Stimulated activated effector memory CD8-positive, alpha-beta T cell treated with anti-CD3 and anti-CD28 coated beads, Interleukin-12 subunit alpha, Interleukin-12 subunit beta, amount 100 ng/mL, for 72 hours (primary cell): Measurements from ENCODE around the gene PTH2.

Source experiments
- ATAC-seq: fragments of 150-1000 bp; cut with Tn5 transposase; 2 replicates; pipeline ENCODE4 v1.10.0; 2021
- DNase-seq, 2 donors: peaks; one replicate each; pipeline ENCODE4 v3.0.0; 2021 to 2022; ENCODE audit warnings: low spot score in 2 of 2
- H3K27ac Mint-ChIP-seq: one replicate; pipeline ENCODE4 v1.8.0; 2022; ENCODE audit warnings: mild to moderate bottlenecking, mixed read lengths
- H3K36me3 Mint-ChIP-seq: one replicate; pipeline ENCODE4 v1.8.0; 2022; ENCODE audit warnings: mild to moderate bottlenecking, mixed read lengths
- H3K4me1 Mint-ChIP-seq: one replicate; pipeline ENCODE4 v1.8.0; 2022; ENCODE audit warnings: mixed read lengths
- H3K4me3 Mint-ChIP-seq: one replicate; pipeline ENCODE4 v1.8.0; 2022; ENCODE audit warnings: mild to moderate bottlenecking, mixed read lengths
- H3K9me3 Mint-ChIP-seq: one replicate; pipeline ENCODE4 v1.8.0; 2022; ENCODE audit warnings: mixed read lengths

The PTH2 gene

DNA sequence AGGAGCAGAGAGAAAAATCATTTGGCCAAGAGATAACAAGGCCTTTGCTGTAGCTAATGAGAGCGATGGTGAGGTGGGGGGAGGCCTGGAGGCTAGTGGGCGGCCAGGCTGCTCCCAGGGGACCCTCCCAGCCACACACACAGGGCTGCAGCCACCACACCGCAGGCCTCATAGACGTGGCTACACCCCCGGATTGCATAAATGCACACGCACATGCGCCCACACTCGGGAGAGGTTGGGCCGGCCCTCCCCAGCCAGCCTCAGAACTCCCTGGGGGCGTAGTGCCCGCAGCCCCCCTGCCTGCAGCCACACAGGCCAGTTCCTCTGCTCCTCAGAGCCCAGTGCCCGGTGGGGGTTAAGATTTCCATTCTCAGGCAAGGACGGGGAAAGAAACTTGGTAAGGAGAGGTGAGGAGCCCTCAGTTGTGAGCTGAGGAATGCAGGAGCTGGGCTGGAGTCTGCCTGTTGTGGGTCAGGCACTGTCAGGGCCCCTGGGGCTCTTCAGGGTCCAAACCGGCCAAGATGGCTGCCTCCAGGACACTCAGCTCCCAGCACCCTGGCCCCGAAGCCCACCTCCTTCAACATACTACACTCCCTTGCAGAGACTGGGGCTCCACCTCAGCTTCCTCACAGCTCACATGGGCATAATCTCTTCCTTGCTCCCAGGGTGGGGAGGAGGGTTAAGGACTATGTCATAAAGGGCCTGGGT, 8.0 kb downstream of the PTH2 start:
- ATAC-seq = no peak
- no peaks in the 10 kb centered on the region for H3K9me3 Mint-ChIP-seq
- H3K4me1 Mint-ChIP-seq = peaks cover 12% of the 10 kb centered on the region
- no peaks in the 10 kb centered on the region for H3K36me3 Mint-ChIP-seq
- no peak for DNase-seq
- H3K4me3 Mint-ChIP-seq = no peak overlapping the region
- no peak overlapping the region for H3K27ac Mint-ChIP-seq

- H3K4me1 Mint-ChIP-seq = peaks cover 21% of the 10 kb centered on the region
- H3K4me3 Mint-ChIP-seq = no peak overlapping the region
- DNase-seq = no peak
- no peaks in the 10 kb centered on the region for H3K9me3 Mint-ChIP-seq
- no peaks in the 10 kb centered on the region for H3K36me3 Mint-ChIP-seq
- no peak for ATAC-seq
- H3K27ac Mint-ChIP-seq = no peak overlapping the region
Observed at GRCh38 chr19:49414256-49414655, 9.0 kb downstream of the PTH2 start.

DNA sequence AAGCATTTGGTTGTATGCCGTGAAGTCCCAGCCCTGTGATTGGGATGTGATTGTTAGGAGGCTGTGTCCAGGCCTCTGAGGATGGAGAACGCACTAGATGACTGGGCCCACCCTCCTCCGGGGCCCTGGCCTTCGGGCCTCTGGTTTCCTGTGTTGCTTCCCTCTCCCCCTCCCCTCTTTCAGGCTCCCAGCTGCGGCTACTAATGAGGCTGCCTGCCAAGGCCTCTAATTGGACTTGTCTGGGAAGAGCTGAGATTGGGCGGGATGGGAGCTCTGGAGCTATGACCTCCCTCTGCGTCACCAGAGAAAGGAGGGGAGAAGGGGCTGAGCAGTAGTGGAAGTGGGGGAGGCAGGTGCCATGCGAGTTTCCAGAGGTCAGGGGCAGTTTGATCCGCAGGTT, 9.9 kb downstream of the PTH2 start:
- no peaks in the 10 kb centered on the region for H3K36me3 Mint-ChIP-seq
- peaks cover 30% of the 10 kb centered on the region for H3K4me1 Mint-ChIP-seq
- H3K9me3 Mint-ChIP-seq = no peaks in the 10 kb centered on the region
- no peak overlapping the region for H3K4me3 Mint-ChIP-seq
- DNase-seq (no peak), ATAC-seq (no peak)
- peak overlapping the region; percentile 29 for H3K27ac Mint-ChIP-seq

DNA sequence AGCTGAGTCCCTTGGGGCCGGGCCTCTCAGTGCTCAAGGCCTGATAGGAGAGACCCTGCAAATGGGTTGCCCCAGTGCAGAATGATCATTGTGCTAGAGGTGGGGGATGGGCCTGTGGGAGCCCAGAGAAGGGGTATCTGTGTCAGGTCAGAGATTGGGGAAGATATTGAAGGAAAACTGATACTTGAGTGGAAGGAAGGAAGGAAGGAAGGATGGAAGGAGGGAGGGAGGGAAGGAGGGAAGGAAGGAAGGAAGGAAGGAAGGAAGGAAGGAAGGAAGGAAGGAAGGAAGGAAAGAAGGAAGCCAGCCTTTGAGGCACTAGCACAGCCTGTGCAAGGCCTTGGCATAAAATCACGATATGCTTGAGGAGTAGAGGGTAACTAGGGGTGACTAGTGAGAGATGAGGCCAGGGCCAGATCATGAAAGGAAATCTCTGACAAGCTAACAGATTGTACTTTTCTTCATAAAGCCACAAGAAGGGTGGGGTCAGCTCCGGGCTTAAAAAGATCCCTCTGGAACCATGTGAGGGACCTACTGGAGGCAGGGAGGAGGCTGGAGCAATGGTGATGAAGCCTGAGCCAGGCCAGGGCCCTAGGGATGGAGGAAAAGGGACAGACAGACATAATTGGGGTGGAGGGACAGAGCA, 11.4 kb downstream of the PTH2 start:
- H3K4me3 Mint-ChIP-seq = no peak overlapping the region

GRCh38 chr19:49409441-49410029, 13.7 kb downstream of the PTH2 start:
- H3K27ac Mint-ChIP-seq = peak overlapping the region; percentile 86
- peak; percentile 63 for ATAC-seq
- H3K4me3 Mint-ChIP-seq = peak overlapping the region; percentile 41
- H3K36me3 Mint-ChIP-seq = no peaks in the 10 kb centered on the region
- H3K9me3 Mint-ChIP-seq = no peaks in the 10 kb centered on the region
- H3K4me1 Mint-ChIP-seq = peaks cover 41% of the 10 kb centered on the region
- DNase-seq = no peak

More for the DNA sequence above, 11.4 kb downstream of the PTH2 start:
- Mint-ChIP-seq H3K27ac (peak overlapping the region; percentile 61), H3K4me1 (peaks cover 41% of the 10 kb centered on the region), H3K36me3 (no peaks in the 10 kb centered on the region), H3K9me3 (no peaks in the 10 kb centered on the region)
- ATAC-seq (no peak), DNase-seq (no peak)

DNA sequence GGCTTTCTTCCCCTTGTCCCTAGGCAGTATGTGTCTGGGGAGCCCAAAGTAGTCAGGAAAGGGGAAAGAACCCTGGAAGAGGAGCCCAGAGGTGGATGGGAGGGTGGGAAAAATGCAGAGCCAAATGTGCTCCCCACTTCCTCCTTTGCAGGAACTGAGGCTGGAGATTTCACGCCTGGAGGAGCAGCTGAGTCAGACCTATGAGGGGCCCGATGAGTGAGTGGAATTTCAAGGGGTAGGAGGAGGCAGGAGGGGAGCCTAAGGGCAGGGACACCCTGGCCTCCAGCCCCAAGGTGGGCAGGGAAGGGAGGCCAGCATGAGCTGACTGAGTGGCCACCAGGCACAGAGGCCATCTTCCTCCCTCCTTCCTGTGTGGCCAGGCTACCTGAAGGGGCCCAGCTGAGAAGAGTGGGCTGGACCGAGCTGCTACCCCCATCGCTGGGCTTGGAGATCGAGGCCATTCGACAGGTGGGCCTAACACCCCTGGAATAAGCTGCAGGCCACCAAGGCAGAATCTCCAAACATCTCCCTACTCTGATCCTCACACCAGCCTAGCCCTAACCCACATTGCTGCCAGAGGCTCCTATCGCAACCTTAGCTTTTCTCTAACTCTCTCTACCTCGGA, 14.3 kb downstream of the PTH2 start:
- no peak for ATAC-seq
- H3K9me3 Mint-ChIP-seq = no peaks in the 10 kb centered on the region
- H3K4me1 Mint-ChIP-seq = peaks cover 41% of the 10 kb centered on the region
- no peak for DNase-seq
- H3K4me3 Mint-ChIP-seq = peak overlapping the region; percentile 41
- H3K27ac Mint-ChIP-seq = peak overlapping the region; percentile 86
- no peaks in the 10 kb centered on the region for H3K36me3 Mint-ChIP-seq

- Mint-ChIP-seq H3K4me3 (no peak overlapping the region), H3K27ac (no peak overlapping the region), H3K9me3 (no peaks in the 10 kb centered on the region), H3K36me3 (no peaks in the 10 kb centered on the region), H3K4me1 (peaks cover 41% of the 10 kb centered on the region)
- peak; percentile 31 for ATAC-seq
- no peak for DNase-seq
Observed at GRCh38 chr19:49407482-49408015, 15.7 kb downstream of the PTH2 start.

DNA sequence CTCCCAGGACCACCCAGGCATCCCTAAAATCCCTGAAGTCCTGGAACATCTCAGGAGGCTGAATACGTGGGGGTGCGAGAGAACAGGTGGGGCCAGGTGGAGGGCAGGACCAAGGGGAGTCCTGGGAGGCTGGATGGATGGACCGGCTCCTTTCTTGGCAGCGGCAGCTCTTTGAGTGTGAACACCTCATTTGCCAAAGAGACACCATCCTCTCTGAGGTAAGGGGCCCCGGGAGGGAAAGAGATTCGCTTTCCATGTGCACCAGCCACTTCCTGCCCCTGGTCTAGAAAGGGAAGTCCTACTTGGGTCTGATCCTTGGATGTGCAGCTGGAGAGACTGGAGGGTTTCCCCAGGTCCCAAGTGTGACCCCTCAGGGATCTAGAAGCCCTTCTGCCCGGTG, 16.2 kb downstream of the PTH2 start:
- no peak overlapping the region for H3K27ac Mint-ChIP-seq
- no peak overlapping the region for H3K4me3 Mint-ChIP-seq
- H3K9me3 Mint-ChIP-seq = no peaks in the 10 kb centered on the region
- H3K4me1 Mint-ChIP-seq = peaks cover 37% of the 10 kb centered on the region
- DNase-seq (no peak), ATAC-seq (no peak)
- H3K36me3 Mint-ChIP-seq = no peaks in the 10 kb centered on the region

DNA sequence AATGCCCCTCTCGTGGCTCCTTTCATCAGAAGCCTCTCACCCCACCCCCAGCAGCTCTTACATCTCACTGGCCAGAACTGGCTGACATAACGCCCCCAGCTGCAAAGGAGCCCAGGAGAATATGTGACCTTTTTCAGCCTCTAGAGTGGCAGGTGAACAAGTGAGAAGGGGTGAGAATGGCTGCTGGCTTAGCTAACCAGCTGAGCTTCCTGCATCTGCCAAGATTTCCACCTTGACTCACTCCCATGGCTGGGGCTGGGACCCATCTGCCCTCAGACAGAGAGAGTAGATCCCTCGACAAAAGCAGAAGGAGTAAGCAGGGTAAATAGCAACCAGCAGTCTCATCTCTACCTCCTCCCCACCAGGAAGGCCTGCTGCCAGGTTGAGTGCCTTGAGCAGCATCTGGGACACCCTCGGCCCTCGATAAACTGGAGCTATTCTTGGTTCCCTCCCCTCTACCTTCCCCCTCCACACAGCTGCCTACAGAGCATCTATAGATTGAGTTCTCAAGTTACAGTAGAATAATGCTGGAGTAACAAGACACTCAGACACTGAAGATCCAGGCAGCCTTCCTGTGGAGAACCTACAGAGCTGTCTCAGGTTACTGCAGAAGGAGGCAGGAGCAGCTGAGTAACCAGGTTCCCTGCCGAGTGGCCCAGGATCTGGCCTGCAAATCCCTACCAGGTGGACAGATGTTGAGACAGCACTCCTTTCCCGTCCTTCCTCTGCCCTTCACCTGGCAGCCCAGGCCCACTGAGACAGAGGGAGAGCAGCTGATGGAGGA, 19.6 kb downstream of the PTH2 start:
- ATAC-seq (no peak), DNase-seq (no peak)
- Mint-ChIP-seq H3K27ac (no peak overlapping the region), H3K4me3 (no peak overlapping the region), H3K36me3 (no peaks in the 10 kb centered on the region), H3K4me1 (peaks cover 13% of the 10 kb centered on the region), H3K9me3 (no peaks in the 10 kb centered on the region)

DNA sequence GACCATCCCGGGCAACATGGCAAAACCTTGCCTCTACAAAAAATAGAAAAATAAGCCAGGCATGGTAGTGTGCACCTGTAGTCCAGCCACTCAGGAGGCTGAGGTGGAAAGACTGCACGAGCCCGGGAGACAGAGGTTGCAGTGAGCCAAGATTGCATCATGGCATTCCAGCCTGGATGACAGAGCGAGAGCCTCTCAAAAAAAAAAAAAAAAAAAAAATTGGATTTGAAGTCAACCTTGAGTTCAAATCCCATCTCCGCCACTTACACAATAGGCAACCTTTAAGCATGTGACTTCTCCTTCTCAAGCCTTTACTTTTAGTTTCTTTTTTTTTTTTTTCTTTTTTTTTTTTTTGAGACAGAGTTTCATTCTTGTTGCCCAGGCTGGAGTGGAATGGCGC, 23.2 kb downstream of the PTH2 start:
- no peak overlapping the region for H3K27ac Mint-ChIP-seq
- H3K9me3 Mint-ChIP-seq = no peaks in the 10 kb centered on the region
- ATAC-seq (no peak), DNase-seq (no peak)
- no peaks in the 10 kb centered on the region for H3K36me3 Mint-ChIP-seq
- peaks cover 6% of the 10 kb centered on the region for H3K4me1 Mint-ChIP-seq
- H3K4me3 Mint-ChIP-seq = no peak overlapping the region

DNA sequence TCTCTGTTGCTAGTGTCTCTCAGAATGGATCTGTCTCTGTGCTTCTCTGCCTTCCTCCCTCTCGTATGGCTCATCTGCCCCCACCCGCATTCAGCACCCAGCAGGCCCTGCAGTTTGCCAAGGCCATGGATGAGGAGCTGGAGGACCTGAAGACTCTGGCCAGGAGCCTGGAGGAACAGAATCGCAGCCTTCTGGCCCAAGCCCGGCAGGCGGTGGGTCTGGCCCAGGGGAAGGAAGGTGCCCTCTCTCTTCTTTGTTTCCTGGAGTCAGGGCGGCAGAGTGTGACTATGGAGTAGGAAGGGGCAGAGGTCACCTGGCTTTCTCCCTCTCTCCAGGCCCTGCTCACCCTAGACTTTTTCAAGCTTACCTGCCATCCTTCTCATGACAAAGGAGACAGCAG, 24.3 kb downstream of the PTH2 start:
- H3K4me3 Mint-ChIP-seq = no peak overlapping the region
- peaks cover 6% of the 10 kb centered on the region for H3K4me1 Mint-ChIP-seq
- H3K36me3 Mint-ChIP-seq = no peaks in the 10 kb centered on the region
- ATAC-seq (no peak), DNase-seq (no peak)
- peak overlapping the region; percentile 3 for H3K27ac Mint-ChIP-seq
- no peaks in the 10 kb centered on the region for H3K9me3 Mint-ChIP-seq

DNA sequence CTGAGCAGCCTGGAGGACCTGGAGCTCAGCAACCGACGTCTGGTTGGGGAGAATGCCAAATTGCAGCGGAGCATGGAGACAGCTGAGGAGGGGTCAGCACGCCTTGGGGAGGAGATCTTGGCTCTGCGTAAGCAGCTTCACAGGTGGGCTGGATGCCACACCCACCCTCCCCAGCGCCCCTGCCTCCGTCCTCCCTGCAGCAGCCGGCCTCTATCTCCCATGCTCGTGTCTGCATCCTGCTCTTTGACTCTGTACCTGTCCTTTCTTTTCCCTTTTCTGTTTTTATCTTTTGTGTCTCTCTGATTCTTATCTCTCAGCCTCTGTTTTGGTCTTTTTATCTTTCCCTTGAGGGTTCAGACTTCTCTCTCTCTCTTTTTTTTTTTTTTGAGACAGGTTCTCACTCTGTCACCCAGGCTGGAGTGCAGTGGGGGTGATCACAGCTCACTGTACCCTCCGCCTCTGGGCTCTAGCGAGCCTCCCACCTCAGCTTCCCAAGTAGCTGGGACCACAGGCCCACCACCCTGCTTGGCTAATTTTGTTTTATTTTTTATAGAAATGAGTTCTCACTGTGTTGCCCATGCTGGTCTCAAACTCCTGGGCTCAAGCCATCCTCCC, 25.1 kb downstream of the PTH2 start:
- Mint-ChIP-seq H3K4me1 (peaks cover 6% of the 10 kb centered on the region), H3K27ac (peak overlapping the region; percentile 3), H3K4me3 (no peak overlapping the region), H3K9me3 (no peaks in the 10 kb centered on the region), H3K36me3 (no peaks in the 10 kb centered on the region)
- DNase-seq (no peak), ATAC-seq (no peak)

GRCh38 chr19:49396738-49397505, 26.3 kb downstream of the PTH2 start:
- peaks cover 11% of the 10 kb centered on the region for H3K4me1 Mint-ChIP-seq
- no peak for ATAC-seq
- no peak for DNase-seq
- H3K36me3 Mint-ChIP-seq = no peaks in the 10 kb centered on the region
- H3K27ac Mint-ChIP-seq = peak overlapping the region; percentile 29
- no peak overlapping the region for H3K4me3 Mint-ChIP-seq
- H3K9me3 Mint-ChIP-seq = no peaks in the 10 kb centered on the region
